ENCODE results near the gene FLRT2.

The FLRT2 gene

DNA sequence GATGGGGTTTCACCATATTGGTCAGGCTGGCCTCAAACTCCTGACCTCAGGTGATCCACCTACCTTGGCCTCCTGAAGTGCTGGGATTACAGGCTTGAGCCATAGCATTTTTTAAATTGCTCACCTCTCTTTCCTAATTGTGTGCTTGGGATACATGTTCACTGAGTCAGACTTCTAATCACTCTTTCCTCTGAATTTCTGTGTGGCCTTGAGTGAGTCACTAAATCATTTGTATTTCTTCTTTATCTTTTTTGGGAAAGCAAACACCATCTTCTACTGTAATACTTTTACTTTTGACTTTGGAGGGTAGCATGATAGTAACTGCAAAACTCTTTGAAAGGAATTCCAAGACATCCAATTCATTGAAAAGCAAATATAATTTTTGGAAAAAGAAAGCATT is 60.8 kb downstream of the FLRT2 start:
- DNase-seq (ENCODE audit: low read depth in 2 of 2, low spot score in 1 of 2), result no peak

DNA sequence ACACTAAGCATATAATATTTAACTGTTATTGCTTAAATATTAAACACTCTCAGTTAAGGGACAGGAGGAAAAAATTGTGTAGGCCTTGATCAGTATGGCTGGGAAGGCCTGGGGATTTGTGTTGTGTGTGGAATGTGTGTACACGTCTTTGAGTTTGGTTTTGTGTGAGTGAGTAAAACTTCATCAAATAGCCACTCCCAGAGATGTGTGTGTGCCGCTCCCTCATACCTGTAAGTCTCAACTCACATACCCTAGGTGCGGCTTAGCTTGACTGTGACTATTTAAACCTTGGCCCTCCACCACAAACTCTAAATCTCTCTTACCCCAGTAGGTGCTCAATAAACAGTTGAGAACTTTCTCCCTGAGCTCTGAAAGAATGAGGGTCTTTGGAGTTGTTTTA is 64.3 kb downstream of the FLRT2 start:
- no peak for DNase-seq (ENCODE audit: low read depth in 2 of 2, low spot score in 1 of 2)

DNA sequence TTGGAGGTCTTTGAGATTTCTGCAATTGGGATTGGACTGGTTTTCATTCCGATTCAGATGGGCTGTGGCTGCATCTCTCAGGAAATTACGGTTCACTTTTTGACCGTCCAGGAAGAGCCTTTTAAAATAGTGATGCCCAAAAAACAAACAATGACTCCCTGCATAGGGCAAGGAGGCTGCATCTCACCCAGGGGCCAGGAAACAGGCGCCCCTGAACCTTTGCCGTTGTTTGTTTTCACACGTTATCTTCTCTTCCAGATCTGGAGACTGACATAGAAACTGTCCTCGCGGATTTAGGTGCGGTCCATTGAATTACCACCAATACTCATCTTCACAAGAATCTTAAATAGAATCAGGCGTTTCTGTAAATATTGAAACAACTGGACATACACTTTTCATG is 66.0 kb downstream of the FLRT2 start:
- no peak for DNase-seq (ENCODE audit: low read depth in 2 of 2, low spot score in 1 of 2)

DNA sequence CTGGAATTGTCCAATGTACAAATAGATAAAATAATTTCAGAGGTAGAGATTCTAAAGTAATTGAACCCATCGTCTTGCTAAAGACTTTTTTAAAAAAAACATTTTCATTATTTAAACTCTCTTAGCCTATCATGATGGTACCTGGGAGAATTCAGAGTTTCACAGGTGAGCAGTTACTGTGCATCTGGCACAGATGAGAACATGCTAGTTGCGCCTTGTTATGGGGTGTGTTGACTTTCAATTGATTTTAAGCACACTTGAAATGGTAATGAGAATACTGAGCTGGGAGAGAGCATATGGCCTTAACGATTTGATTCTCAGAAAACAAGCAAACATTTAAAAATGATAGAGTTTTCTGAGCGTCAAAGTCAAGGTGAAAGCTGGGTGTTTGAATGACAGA is 66.6 kb downstream of the FLRT2 start:
- no peak for DNase-seq (ENCODE audit: low read depth in 2 of 2, low spot score in 1 of 2)

DNA sequence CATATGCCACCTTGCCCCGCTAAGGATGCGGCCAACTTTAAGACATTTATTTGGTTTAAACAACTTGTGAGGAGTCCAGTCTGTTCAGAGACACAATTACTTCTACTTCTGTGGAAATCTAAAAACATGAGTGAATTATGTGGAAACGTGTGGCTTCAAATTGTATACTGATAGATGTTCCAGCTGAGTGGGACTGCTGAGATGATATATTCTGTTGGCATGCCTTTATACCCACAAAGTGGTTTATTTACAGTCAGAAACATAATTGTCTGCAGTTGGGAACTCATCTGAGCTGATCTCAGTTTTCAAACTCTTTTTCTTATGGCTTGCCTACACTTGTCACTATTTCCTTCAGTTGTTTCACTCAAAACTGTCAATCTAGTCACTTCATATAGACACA is 67.8 kb downstream of the FLRT2 start:
- no peak for DNase-seq (ENCODE audit: low read depth in 2 of 2, low spot score in 1 of 2)

DNA sequence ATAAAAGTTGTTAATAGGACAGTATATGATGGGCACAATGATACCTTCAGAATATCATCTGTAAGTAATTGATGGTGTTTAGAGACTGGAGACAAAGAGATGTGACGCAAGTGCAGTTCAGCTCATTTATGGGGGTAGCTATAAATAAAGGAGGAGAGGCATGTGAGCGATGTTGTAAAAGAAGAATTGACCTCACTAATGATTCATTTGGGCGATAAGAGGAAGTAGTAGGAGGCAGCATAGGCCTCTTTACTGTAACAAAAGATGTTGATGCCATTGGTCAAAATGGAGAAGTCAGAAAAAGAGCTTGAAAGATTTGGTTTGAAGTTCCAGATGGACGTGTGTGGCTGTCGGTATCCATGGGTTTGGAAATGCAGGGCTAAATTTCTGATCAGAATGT is 70.0 kb downstream of the FLRT2 start:
- no peak for DNase-seq (ENCODE audit: low read depth in 2 of 2, low spot score in 1 of 2)

DNA sequence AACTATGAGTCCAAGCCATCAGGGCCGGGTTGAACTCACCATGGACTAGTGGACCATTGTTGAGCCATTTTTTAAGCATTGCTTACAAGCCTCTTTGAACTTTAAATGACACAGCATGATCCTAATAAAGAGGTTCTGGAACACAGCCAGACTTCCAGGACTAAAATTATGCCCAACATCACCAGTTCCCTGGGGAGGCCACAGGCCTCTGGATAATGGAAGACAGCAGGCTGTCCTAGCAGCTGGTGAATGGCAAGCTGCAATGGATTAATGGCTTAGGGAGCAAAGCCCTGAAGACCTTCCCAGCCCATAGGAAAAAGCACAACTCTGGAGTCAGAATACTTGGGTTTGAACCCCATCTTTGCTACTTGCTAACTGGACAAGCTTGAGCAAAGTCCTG is 71.3 kb downstream of the FLRT2 start:
- no peak for DNase-seq (ENCODE audit: low read depth in 2 of 2, low spot score in 1 of 2)

DNA sequence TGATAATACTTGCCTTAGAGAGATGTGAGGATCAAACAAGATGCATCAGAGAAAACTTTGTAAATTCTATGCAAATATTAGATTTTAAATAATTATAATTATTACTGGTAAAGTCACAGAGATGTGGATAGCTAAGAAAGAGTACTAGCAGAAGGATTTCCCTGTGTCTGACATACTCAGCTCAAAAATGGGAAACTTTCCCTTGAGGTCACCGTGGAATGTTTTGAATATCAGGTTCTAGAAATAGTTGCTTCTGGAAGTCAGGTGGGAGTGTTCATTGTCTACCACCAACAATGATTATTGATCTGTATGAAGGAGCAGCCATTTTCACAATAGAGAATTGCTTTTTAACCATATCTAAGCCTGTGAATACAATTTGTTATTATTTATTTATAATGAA is 71.7 kb downstream of the FLRT2 start:
- DNase-seq (ENCODE audit: low read depth in 2 of 2, low spot score in 1 of 2), result no peak

DNA sequence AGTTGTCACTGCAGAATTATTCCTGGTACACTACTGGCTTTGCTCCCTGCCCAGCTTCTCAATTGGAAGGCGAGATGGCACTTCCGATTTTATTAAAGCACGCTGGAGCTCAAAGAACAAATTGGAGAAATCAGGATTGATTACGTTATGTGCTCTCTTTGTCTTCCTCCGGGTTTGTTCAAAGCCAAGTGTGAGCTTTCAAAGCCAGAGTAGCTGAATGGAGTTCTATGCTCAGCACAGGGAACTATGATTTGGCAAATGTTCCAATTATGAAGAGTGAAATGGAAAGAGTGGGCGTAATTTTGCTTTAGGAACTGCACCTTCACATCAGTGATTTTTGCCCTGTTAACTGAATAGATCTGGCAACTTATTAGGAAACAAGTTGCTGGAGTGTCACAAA is 72.4 kb downstream of the FLRT2 start:
- no peak for DNase-seq (ENCODE audit: low read depth in 2 of 2, low spot score in 1 of 2)

DNA sequence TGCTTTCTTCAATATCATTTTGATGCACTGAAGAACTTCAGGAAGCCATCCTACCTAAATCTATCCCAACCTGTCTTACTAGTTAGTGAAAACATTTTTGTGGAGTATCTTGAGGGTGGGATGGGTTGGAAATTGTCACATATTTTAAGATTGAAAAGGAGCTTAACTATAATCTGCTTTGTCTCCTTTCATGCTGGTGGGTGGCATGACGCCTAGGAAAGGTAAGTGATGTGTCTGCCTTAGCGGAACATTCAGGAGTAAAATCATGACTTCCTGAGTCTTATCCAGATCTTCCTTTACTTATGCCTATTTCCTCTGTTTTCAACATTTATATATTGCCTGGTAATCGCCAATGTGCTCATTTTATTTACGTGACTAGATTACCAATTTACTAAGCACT is 74.1 kb downstream of the FLRT2 start:
- DNase-seq (ENCODE audit: low read depth in 2 of 2, low spot score in 1 of 2), result no peak

DNA sequence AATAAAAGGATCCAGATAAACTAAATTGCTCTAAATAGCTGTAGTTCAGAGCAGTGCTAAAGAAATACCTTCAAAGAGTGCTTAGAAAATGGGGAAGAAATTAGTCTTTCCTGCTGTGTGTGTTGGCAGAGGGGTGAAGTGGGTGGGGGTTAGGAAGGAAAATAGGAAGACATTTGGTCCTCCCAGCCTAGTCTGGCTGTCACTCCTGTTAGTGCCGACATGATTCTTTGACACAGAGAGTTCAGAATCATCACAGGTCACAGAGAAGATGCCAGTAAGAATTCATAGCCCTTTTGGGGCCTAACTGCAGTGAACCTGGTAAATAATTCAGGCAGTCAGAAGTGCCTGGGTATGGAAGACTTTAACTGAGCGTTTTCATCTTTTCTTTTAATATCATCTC is 74.8 kb downstream of the FLRT2 start:
- no peak for DNase-seq (ENCODE audit: low read depth in 2 of 2, low spot score in 1 of 2)

DNA sequence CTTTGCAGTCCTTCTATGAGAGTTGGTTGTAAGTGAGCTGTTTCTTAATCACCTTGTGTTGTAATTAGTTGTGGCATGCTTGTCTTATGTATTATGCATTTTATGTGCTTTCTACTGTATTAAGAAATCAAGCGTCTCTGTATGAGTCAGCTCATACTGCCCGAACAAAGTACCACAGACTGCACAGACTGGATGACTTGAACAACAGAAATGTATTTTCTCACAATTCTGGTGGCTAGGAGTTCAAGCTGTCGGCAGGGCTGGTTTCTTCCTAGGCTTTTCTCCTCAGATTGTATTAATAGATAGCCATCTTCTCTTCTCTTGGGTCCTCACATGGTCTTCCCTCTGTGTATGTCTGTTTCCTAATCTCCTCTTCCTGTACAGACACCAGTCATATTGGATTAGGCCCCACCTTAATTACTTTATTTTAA is 77.7 kb downstream of the FLRT2 start:
- no peak for DNase-seq (ENCODE audit: low read depth in 2 of 2, low spot score in 1 of 2)

DNA sequence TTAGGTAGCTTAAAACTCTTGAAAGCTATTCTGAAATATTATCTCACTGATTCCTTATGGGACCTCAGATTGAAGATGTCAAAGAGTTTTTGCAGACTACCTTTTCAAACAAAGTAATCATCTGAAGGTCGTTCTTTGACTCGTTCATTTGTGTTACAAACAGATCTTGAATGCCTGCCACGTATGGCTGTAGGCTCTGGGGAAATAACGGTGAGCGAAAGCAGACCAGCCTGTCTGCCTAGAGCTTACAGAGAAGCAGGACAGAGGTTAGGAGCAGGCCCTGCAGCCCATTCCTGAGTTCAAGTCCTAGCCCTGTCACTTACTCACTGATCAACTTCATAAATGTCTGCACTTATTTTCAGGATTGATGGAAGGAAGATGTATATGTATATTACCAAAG is 83.6 kb downstream of the FLRT2 start:
- DNase-seq (ENCODE audit: low read depth in 2 of 2, low spot score in 1 of 2), result no peak

DNA sequence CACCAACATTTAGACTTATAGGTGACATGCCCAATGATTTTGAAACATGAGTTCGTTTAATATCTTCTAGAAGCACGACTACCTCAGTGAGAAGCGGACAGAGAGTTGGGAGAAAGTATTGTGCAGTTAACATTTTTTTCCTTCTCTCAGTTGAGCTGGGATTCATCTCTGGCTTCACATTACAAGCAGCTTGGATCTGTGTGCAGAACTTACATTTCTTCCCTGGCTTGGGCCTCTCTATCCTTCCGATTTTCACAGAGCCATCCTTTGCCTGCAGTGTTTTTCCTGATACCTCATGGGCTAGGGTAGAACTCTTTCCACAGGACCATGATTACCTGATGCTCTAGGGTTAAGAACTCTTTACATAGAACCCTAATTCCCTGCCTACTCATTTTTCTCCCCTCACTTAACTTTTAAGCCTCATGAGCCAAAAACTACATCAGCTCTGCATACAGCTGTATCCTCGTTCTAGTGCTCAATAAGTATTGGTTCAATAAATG is 86.5 kb downstream of the FLRT2 start:
- no peak for DNase-seq (ENCODE audit: low read depth in 2 of 2, low spot score in 1 of 2)

DNA sequence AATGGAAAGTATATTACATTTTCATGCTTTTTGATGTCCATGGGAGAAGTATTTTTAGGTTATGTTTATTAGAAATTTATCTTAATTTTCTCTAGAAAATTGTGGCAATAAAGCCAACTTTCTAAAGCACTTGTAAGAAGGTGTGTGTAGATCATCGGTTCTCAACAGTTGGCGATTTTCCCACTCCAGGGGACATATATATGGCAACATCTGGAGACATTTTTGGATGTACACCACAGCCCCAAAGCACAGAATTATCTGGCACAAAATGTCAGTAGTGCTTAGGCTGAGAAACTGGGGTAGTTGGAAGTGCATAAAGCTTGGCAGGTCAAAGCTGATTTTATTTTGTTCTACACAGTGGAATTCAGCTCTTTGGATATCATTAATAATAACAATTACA is 86.9 kb downstream of the FLRT2 start:
- no peak for DNase-seq (ENCODE audit: low read depth in 2 of 2, low spot score in 1 of 2)

DNA sequence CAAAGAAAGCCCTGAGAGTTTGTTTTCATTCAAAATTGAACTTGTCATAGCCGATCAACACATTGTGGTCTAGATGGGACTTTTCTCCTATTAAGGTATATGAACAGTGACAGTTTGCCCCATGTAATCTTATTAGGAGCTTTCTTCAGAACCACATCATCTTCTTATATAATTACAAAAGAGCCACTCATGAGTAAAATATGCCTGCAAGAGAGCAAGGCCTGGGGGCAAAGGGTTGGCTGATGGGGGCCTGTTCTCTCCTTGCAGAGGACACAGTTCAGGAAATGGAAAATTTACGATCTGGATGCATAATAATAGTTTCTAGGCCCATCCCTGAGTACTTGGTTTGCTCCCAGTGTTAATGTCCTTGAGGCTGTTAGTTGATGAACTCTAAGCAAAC is 87.8 kb downstream of the FLRT2 start:
- no peak for DNase-seq (ENCODE audit: low read depth in 2 of 2, low spot score in 1 of 2)

DNA sequence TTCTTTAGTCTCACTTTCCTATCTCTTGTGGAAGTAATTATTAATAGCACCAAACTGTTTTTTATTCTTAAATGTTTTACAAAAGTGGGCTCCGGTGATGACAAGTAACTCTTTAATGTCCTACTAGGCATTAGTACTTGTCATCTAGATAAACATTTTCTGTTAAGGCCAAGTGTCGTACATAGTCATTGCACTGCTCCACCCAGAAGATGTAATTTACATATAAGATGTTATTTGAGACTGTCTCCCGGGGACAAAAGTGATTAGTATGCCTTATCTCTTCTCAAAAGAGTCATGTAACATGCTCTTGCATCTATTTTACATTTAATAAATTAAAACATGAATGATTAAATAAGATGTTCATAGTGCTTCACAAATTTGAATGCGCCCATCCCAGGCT is 88.4 kb downstream of the FLRT2 start:
- DNase-seq (ENCODE audit: low read depth in 2 of 2, low spot score in 1 of 2), result no peak

DNA sequence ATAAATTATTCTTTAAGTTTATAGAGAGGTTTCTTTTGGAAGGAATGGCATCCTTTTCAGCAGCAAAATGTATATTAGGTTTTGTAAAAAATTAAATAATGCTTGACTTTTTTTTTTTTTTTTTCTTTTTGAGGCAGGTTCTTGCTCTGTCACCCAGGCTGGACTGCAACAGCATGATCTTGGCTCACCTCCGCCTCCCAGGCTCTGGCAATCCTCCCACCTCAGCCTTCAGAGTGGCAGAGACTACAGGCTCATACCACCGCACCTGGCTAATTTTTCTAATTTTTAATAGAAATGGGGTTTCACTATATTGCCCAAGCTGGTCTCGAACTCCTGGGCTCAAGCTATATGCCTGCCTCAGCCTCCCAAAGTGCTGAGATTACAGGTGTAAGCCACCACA is 89.0 kb downstream of the FLRT2 start:
- no peak for DNase-seq (ENCODE audit: low read depth in 2 of 2, low spot score in 1 of 2)

DNA sequence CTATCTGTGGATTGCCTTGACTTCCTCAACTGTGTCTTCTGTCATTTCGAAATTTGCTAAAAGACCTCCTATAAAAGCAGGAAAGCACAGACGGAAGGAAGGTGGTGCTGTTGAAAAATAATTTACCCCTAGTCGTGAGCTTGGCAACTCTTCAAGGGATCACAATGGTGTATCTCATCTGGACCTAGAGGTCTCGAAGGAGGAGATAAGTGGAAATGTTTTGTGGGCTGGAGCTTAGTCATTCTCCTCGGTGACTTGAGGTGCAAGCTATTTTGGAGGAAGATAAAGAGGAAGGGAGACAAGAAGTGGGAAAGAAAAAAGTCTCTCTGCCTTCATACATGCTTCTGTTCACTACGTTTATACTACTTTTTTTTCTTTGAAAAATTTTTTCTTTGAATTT is 89.9 kb downstream of the FLRT2 start:
- DNase-seq (ENCODE audit: low read depth in 2 of 2, low spot score in 1 of 2), result no peak

DNA sequence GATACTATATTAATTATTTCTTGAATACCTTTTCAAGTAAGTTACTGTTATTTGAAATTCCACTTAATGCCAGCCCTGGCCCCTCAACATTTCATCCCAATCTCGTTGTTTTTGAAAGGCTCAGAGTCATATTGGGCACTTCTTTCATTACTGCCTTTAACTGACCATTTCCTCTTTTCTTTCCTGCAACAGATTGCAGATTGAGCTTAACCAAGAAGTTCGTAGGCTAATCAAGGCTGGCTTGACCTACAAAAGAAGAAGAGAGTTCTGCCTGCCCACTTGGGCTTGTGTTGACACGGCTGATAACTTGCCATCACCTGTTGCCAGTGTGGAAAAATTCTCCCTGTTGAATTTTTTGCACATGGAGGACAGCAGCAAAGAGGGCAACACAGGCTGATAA is 91.0 kb downstream of the FLRT2 start:
- DNase-seq (ENCODE audit: low read depth in 2 of 2, low spot score in 1 of 2), result no peak

DNA sequence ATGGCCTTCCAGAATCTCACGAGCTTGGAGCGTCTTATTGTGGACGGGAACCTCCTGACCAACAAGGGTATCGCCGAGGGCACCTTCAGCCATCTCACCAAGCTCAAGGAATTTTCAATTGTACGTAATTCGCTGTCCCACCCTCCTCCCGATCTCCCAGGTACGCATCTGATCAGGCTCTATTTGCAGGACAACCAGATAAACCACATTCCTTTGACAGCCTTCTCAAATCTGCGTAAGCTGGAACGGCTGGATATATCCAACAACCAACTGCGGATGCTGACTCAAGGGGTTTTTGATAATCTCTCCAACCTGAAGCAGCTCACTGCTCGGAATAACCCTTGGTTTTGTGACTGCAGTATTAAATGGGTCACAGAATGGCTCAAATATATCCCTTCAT is 92.2 kb downstream of the FLRT2 start:
- DNase-seq (ENCODE audit: low read depth in 2 of 2, low spot score in 1 of 2), result no peak

DNA sequence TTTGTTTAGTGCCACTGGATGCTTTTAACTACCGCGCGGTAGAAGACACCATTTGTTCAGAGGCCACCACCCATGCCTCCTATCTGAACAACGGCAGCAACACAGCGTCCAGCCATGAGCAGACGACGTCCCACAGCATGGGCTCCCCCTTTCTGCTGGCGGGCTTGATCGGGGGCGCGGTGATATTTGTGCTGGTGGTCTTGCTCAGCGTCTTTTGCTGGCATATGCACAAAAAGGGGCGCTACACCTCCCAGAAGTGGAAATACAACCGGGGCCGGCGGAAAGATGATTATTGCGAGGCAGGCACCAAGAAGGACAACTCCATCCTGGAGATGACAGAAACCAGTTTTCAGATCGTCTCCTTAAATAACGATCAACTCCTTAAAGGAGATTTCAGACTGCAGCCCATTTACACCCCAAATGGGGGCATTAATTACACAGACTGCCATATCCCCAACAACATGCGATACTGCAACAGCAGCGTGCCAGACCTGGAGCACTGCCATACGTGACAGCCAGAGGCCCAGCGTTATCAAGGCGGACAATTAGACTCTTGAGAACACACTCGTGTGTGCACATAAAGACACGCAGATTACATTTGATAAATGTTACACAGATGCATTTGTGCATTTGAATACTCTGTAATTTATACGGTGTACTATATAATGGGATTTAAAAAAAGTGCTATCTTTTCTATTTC is 93.2 kb downstream of the FLRT2 start:
- no peak for DNase-seq (ENCODE audit: low read depth in 2 of 2, low spot score in 1 of 2)

DNA sequence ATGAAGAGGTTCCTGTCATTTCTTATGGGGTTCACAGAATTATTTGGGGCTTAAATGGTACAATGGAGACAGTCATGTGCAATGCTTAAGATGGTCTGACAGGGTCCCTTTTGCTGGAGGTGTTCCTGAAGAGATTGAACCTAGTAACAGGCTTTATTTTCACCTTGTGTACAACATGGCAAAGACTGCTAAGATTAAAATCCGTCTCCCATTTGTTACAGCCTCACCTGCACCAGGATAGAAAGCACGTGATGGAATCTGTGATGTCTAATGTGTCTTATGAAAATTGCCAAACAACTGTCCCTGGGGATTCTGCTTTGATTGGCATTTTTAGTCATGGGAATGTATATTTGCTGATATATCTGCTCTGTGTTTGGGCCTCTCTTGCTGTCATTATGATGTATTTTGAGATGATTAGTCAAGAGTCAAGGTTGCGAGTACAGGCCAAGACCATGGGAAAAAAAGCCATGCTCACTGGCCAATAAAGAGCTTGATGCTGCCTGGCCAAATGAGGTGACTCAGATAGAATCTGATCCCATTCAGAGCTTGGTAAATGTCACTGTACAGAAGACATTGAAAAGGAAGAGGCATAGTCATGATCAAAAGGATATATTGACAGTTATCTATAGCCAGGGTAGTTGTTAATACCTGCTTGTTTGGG is 96.1 kb downstream of the FLRT2 start:
- DNase-seq (ENCODE audit: low read depth in 2 of 2, low spot score in 1 of 2), result no peak
